ENCODE data around the gene MYADML2. TPM values are rescaled to one million over a fixed set of nuclear protein-coding genes. Genes with fewer than 3 reads are reported as not detected.

MYADML2 gene
- total RNA-seq, 1 experiment from 2014 or later = not detected

DNA sequence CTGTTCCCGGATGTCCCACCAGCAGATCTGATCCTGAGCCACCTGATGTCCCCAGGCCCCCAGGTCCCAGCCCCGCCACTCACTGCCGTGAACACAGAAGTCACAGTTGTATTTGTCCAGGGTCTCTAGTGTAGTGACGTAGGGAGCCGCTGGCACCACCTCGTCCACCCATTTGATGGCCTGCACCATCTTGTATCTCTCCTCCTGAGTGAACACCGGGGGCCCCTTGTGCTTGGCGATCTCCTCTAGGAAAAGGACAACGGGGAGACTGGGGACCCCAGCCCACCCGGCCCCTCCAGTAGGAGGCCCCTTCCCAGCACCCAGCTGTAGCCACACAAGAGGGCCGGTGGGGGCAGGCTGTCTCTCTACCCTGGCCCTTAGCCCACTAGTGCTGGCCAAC, 38.2 kb downstream of the MYADML2 start:
- no peak for DNase-seq
- ChIA-PET POLR2A (ENCODE audit: unreplicated experiment) (no interaction called here), CTCF (interaction anchor here (0.7 kb wide), 1 partner anchor 31 kb away, joined by 5 read pairs; no protein-coding TSS in a partner anchor)
- H3K4me2 ChIP-seq = no peak overlapping the region
- no peaks in the 10 kb centered on the region for H3K79me2 ChIP-seq (ENCODE audit: low read depth)
- no peak for TF ChIP-seq EZH2 (IDR thresholded peaks at IDR 0.05; ENCODE audit: low read depth)
- TF ChIP-seq, protein P1, sequence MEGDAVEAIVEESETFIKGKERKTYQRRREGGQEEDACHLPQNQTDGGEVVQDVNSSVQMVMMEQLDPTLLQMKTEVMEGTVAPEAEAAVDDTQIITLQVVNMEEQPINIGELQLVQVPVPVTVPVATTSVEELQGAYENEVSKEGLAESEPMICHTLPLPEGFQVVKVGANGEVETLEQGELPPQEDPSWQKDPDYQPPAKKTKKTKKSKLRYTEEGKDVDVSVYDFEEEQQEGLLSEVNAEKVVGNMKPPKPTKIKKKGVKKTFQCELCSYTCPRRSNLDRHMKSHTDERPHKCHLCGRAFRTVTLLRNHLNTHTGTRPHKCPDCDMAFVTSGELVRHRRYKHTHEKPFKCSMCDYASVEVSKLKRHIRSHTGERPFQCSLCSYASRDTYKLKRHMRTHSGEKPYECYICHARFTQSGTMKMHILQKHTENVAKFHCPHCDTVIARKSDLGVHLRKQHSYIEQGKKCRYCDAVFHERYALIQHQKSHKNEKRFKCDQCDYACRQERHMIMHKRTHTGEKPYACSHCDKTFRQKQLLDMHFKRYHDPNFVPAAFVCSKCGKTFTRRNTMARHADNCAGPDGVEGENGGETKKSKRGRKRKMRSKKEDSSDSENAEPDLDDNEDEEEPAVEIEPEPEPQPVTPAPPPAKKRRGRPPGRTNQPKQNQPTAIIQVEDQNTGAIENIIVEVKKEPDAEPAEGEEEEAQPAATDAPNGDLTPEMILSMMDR (conservative IDR thresholded peaks at IDR 0.05) = no peak
- H3K27me3 ChIP-seq (ENCODE audit: insufficient read depth, low read depth) = no peaks in the 10 kb centered on the region
- H2AFZ ChIP-seq = no peak overlapping the region
- H3K4me1 ChIP-seq (replicated peaks; ENCODE audit: insufficient read depth) = peaks cover 28% of the 10 kb centered on the region
- no peaks in the 10 kb centered on the region for H3K9me3 ChIP-seq (ENCODE audit: insufficient read depth, low read depth)
- no peaks in the 10 kb centered on the region for H3K9me2 ChIP-seq (ENCODE audit: insufficient read depth)
- no peaks in the 10 kb centered on the region; the same call in 1 of the 2 replicates for H3K36me3 ChIP-seq (ENCODE audit: low read depth)
- intact Hi-C loops (cut with micrococcal nuclease; ENCODE audit: unreplicated experiment) = no loop called here
- peaks cover 21% of the 10 kb centered on the region for H3F3A ChIP-seq (ENCODE audit: insufficient read depth, low read depth)
- no peaks in the 10 kb centered on the region; the same call in 1 of the 2 replicates for H4K20me1 ChIP-seq (ENCODE audit: insufficient read depth)
- no peak overlapping the region for H3K4me3 ChIP-seq
- H3K27ac ChIP-seq = no peak overlapping the region
- no TSS peak for BruUV-seq (replicated peaks)

DNA sequence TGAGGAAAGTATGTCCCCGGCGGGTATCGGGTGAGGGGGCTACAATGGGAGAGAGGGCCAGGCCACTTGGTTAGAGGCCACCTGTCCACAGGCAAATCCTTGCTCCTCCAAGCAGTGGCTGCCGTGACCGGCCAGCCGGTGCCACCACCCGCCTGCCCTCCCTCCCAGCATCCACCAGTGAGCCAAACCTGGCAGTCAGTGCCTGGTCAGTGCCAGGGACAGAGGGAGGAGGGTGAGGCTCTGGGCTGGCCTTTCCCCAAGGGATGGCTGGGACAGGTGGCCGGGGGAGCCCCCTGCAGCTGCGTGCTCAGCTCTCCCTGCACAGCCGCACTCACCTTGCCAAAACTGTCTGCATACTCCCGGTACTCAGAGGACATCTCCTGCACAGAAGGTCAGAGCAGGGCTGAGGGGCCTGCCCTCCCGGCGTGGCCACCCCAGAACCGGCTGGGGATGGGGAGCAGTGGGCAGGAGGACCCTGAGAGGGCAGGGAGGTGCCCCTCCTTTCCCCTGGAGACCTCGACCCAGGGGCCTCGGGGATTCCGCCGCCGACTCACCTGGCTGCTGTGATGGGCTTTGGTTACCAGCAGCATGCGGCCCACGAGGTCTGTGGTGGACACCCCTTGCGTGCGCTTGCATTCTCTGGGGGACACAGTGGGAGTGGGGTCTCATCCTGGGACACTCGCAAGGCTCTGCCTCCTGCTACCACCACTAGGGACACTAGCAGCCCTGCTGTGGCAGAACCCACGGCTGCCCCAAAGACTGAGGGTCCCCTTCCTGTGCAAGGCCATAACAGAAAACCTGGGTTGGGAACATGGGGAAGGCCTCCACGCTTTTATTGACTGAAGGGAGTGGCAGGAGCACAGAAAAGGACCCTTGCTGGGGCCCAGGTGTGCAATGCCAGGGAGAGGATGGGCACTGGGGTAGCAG, 39.6 kb downstream of the MYADML2 start:
- Histone ChIP-seq H3F3A (ENCODE audit: insufficient read depth, low read depth) (peaks cover 9% of the 10 kb centered on the region), H3K4me3 (no peak overlapping the region), H4K20me1 (ENCODE audit: insufficient read depth) (no peaks in the 10 kb centered on the region), H2AFZ (no peak overlapping the region), H3K4me1 (replicated peaks; ENCODE audit: insufficient read depth) (peaks cover 17% of the 10 kb centered on the region), H3K79me2 (ENCODE audit: low read depth) (no peaks in the 10 kb centered on the region), H3K27me3 (ENCODE audit: insufficient read depth, low read depth) (no peaks in the 10 kb centered on the region), H3K9me2 (ENCODE audit: insufficient read depth) (no peaks in the 10 kb centered on the region), H3K27ac (no peak overlapping the region), H3K4me2 (no peak overlapping the region), H3K36me3 (ENCODE audit: low read depth) (no peaks in the 10 kb centered on the region; the same call in 1 of the 2 replicates), H3K9me3 (ENCODE audit: insufficient read depth, low read depth) (no peaks in the 10 kb centered on the region)
- no peak for DNase-seq
- BruUV-seq (replicated peaks) = no TSS peak
- ChIA-PET POLR2A (ENCODE audit: unreplicated experiment) (no interaction called here), CTCF (no interaction called here)
- TF ChIP-seq, protein P1 (conservative IDR thresholded peaks at IDR 0.05) = no peak
- TF ChIP-seq EZH2 (IDR thresholded peaks at IDR 0.05; ENCODE audit: low read depth) = no peak
- intact Hi-C loops (cut with micrococcal nuclease; ENCODE audit: unreplicated experiment) = no loop called here

DNA sequence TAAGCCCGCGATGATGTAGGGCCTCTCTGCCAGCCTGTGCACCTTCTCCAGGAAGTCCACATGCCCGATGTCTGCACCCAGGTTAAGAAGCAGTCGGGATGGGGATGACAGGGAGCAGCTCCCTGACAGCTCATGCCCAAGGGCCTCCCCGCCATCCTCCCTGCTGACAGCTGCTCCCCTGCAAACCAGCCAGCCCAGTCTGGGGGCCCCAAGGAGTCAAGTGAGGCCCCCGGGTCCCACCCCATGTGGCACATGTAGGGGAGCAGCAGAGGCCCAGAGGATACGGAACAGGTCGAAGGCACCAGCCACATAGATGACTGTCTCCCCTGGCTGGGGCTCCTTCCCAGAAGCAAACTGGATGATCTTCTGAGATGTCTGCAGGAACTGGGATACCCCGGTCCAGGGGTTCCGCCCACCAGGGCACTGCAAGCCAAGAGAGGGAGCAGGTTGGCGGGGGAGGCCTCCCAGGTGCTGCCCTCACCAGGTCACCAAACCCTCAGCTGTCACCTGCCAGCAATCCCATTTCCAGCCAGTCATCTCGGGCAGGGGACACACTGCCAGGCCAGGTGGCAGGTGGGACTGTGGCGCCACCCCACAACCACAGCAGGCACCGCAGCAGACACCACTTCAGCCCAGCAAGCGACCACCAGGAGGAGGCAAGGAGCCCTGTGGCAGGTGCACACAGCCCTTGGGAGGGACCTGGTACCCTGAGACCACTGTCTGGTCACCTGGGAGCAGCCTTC, 40.4 kb downstream of the MYADML2 start:
- no peak overlapping the region for H3K4me2 ChIP-seq
- no peaks in the 10 kb centered on the region for H3K79me2 ChIP-seq (ENCODE audit: low read depth)
- no peaks in the 10 kb centered on the region for H3K9me2 ChIP-seq (ENCODE audit: insufficient read depth)
- TF ChIP-seq, protein P1 (conservative IDR thresholded peaks at IDR 0.05) = no peak; the same call in 1 of the 2 replicates
- TF ChIP-seq EZH2 (IDR thresholded peaks at IDR 0.05; ENCODE audit: low read depth) = no peak
- H3K27ac ChIP-seq = no peak overlapping the region
- peak in 1 of 2 experiments; percentile 34 for DNase-seq
- BruUV-seq (replicated peaks) = no TSS peak
- no peaks in the 10 kb centered on the region for H3K36me3 ChIP-seq (ENCODE audit: low read depth)
- H3K4me3 ChIP-seq = no peak overlapping the region
- H3F3A ChIP-seq (ENCODE audit: insufficient read depth, low read depth) = peaks cover under 1% of the 10 kb centered on the region; the same call in 1 of the 2 replicates
- intact Hi-C loops (cut with micrococcal nuclease; ENCODE audit: unreplicated experiment) = no loop called here
- H2AFZ ChIP-seq = no peak overlapping the region
- no peaks in the 10 kb centered on the region for H3K27me3 ChIP-seq (ENCODE audit: insufficient read depth, low read depth)
- POLR2A ChIA-PET (ENCODE audit: unreplicated experiment) = no interaction called here
- H3K4me1 ChIP-seq (replicated peaks; ENCODE audit: insufficient read depth) = peaks cover 8% of the 10 kb centered on the region
- H4K20me1 ChIP-seq (ENCODE audit: insufficient read depth) = no peaks in the 10 kb centered on the region
- CTCF ChIA-PET = interaction anchor here (0.5 kb wide), 1 partner anchor 47 kb away, joined by 20 read pairs; no protein-coding TSS in a partner anchor
- no peaks in the 10 kb centered on the region for H3K9me3 ChIP-seq (ENCODE audit: insufficient read depth, low read depth)

Measured in PC-9 (cell line).